BLaER1 (cell line): ENCODE measurements around the gene SLC25A25.
"Not testable (repeated sequence)": the region's sequence is repeated elsewhere in the genome, so short reads cannot be mapped to it uniquely, and the experiment has no call there.

Experiments used
- H3K27ac ChIP-seq: shearing (Covaris generic); formaldehyde crosslinking; 2 replicates; pipeline ENCODE4 v1.8.1; 2022
- H3K27me3 ChIP-seq: shearing (Covaris generic); formaldehyde crosslinking; 2 replicates; pipeline ENCODE4 v1.8.1; 2022
- H3K36me3 ChIP-seq: shearing (Covaris generic); formaldehyde crosslinking; 2 replicates; pipeline ENCODE4 v1.8.1; 2022
- H3K4me1 ChIP-seq: shearing (Covaris generic); formaldehyde crosslinking; 2 replicates; pipeline ENCODE4 v1.8.1; 2022
- H3K4me2 ChIP-seq: shearing (Covaris generic); formaldehyde crosslinking; 2 replicates; pipeline ENCODE4 v1.8.1; 2022
- H3K4me3 ChIP-seq: shearing (Covaris generic); formaldehyde crosslinking; 2 replicates; pipeline ENCODE4 v1.8.1; 2022
- H3K9ac ChIP-seq: shearing (Covaris generic); formaldehyde crosslinking; 2 replicates; pipeline ENCODE4 v1.8.1; 2022
- H3K9me3 ChIP-seq: shearing (Covaris generic); formaldehyde crosslinking; 2 replicates; pipeline ENCODE4 v1.8.1; 2022
- H4K20me1 ChIP-seq: shearing (Covaris generic); formaldehyde crosslinking; 2 replicates; pipeline ENCODE4 v1.8.1; 2022
- Cebpa-rat ChIP-seq: shearing (Covaris generic); IDR thresholded peaks from 2 replicates; pipeline ENCODE4 v1.8.1; 2022

The SLC25A25 gene

DNA sequence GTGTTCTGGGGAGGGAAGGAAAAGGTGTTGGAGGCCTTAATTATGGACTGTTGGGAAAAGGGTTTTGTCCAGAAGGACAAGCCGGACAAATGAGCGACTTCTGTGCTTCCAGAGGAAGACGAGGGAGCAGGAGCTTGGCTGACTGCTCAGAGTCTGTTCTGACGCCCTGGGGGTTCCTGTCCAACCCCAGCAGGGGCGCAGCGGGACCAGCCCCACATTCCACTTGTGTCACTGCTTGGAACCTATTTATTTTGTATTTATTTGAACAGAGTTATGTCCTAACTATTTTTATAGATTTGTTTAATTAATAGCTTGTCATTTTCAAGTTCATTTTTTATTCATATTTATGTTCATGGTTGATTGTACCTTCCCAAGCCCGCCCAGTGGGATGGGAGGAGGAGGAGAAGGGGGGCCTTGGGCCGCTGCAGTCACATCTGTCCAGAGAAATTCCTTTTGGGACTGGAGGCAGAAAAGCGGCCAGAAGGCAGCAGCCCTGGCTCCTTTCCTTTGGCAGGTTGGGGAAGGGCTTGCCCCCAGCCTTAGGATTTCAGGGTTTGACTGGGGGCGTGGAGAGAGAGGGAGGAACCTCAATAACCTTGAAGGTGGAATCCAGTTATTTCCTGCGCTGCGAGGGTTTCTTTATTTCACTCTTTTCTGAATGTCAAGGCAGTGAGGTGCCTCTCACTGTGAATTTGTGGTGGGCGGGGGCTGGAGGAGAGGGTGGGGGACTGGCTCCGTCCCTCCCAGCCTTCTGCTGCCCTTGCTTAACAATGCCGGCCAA, 40.4 kb downstream of the SLC25A25 start:
- 0 out of 2 replicates have a peak overlapping the region, but pooled peaks have one; percentile 12 for H3K9ac ChIP-seq
- no peak overlapping the region for H3K4me3 ChIP-seq
- no peaks in the 10 kb centered on the region for H3K9me3 ChIP-seq
- peaks cover 90% of the 10 kb centered on the region for H3K36me3 ChIP-seq
- TF ChIP-seq Cebpa-rat = no peak
- H3K4me2 ChIP-seq = no peak overlapping the region
- peaks cover 22% of the 10 kb centered on the region for H4K20me1 ChIP-seq
- H3K27me3 ChIP-seq = no peaks in the 10 kb centered on the region
- no peak overlapping the region for H3K27ac ChIP-seq
- peaks cover 44% of the 10 kb centered on the region for H3K4me1 ChIP-seq

DNA sequence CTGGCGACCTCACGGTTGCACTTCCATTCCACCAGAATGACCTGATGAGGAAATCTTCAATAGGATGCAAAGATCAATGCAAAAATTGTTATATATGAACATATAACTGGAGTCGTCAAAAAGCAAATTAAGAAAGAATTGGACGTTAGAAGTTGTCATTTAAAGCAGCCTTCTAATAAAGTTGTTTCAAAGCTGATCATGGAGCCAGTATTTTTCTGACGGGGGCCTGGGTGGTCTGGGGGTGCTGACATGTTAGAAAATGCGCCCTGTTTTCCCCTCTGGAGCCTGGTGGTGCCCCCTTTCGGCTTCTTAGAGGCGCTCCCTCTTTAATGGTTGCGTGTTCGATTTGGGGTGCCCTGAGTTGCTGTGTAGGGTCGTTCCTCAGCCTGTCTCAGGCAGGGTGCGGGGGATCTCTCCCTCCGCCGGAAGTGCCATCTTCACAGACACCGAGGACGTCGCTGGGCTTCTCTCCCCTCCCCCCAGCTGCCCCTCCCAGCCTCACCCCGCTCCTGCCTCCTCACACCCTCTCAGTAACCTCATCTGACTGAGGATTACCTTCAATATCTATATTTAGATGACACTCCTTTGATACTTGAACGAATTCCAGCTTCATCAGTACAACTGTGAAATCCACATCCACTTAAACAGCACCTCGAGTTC, 41.1 kb downstream of the SLC25A25 start:
- peaks cover 91% of the 10 kb centered on the region for H3K36me3 ChIP-seq
- H3K9ac ChIP-seq = no peak overlapping the region; the same call in 1 of the 2 replicates
- H3K27me3 ChIP-seq = no peaks in the 10 kb centered on the region
- no peak overlapping the region for H3K4me2 ChIP-seq
- peaks cover 38% of the 10 kb centered on the region for H3K4me1 ChIP-seq
- peaks cover 22% of the 10 kb centered on the region for H4K20me1 ChIP-seq
- no peak overlapping the region for H3K4me3 ChIP-seq
- no peaks in the 10 kb centered on the region for H3K9me3 ChIP-seq
- H3K27ac ChIP-seq = no peak overlapping the region
- TF ChIP-seq Cebpa-rat = no peak

DNA sequence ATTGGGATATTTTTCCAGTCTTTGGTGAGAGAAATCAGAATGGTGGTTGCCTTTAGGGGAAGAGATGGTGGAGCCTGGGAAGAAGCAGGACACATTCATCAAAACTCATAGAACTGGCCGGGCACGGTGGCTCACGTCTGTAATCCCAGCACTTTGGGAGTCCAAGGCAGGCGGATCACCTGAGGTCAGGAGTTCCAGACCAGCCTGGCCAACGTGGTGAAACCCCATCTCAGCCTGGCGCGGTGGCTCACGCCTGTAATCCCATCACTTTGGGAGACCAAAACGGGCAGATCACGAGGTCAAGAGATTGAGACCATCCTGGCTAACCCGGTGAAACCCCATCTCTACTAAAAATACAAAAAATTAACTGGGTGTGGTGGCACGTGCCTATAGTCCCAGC, 43.7 kb downstream of the SLC25A25 start:
- peaks cover 20% of the 10 kb centered on the region for H4K20me1 ChIP-seq
- not testable (repeated sequence) for H3K4me2 ChIP-seq, H3K27me3 ChIP-seq, H3K27ac ChIP-seq, H3K9me3 ChIP-seq, H3K9ac ChIP-seq, H3K4me3 ChIP-seq
- peaks cover 34% of the 10 kb centered on the region; the same call in 1 of the 2 replicates for H3K4me1 ChIP-seq
- H3K36me3 ChIP-seq = peaks cover 96% of the 10 kb centered on the region

DNA sequence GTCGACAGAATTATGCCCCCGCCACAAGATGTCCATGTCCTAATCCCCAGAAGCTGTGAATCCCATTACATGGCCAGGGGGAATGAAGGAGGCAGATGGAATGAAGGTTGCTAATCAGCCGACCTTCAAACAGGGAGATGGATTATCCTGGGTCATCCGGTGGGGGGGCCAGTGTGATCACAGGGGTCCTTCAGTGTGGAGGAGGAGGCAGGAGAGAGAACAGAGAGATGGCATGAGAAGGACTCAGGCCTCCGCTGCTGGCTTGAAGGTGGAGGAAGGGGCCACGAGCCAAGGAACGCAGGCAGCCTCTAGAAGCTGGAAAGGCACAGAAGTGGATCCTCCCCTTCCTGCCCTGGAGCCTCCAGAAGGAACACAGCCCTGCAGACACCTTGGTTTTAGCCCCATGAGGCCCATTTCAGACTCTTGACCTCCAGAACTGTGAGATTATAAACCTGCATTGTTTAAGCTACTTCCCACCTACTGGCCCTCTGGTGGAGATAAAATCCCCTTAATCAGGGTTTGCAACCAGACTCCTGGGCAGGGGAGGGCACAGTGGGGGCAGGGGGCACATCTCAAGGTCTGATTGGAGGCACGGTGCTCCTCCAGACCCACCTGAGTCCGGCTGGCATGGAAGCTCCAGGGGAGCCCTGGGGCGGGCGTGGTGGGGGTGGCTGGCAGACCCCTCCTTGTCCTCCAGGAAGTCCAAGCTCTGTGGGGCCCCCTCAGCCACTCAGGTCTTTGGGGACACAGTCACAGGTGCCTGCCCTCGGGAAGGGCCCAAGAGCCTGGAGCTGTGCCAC, 45.7 kb downstream of the SLC25A25 start:
- Histone ChIP-seq H3K27me3 (no peaks in the 10 kb centered on the region), H3K4me3 (no peak overlapping the region), H3K4me2 (no peak overlapping the region), H3K36me3 (peaks cover 76% of the 10 kb centered on the region), H3K4me1 (peaks cover 41% of the 10 kb centered on the region), H3K9ac (no peak overlapping the region), H3K9me3 (no peaks in the 10 kb centered on the region), H3K27ac (no peak overlapping the region), H4K20me1 (no peaks in the 10 kb centered on the region; the same call in 1 of the 2 replicates)
- no peak for TF ChIP-seq Cebpa-rat

DNA sequence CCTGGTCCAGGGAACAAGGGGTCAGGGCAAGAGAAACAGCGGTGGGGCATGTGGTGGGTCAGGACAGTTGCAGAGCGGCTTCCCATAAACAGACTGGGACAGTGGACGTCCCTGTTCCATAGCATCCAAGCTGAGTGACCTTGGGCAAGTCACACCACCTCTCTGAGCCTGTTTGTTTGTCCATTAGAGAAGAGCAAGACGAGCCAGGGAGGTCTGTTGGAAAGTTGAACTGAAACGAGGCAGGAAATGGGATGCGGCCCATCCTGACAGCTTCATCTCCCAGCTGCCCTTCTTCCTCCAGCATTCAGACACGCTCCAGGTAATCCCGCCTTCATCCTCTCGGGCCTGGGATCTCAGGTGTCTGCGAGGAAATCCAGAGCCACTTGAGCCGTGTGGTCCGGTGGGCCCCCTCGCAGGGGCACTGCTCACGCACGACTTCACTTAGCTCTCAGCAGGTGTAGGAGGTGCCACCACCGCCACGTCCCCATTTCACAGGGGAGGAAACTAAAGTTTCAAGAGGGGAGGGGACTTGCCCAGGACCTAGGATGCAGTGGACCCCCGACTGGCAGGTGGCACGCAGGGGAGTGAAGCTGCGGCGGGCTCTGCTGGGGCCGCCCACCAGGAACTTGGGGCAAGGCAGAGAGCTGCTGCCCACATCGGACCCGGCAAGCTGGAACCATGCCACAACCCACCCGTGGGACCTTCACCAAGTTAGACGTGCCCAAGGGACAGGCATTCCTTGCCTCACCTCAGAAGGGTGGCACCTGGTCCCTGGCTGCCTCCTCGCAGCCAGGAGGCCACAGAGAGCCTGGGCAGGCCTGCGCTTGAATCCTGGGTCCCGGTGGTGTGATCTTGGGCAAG, 46.5 kb downstream of the SLC25A25 start:
- H3K27ac ChIP-seq = no peak overlapping the region
- no peaks in the 10 kb centered on the region for H3K27me3 ChIP-seq
- H4K20me1 ChIP-seq = peaks cover 6% of the 10 kb centered on the region
- no peaks in the 10 kb centered on the region for H3K9me3 ChIP-seq
- H3K9ac ChIP-seq = no peak overlapping the region
- H3K4me1 ChIP-seq = peaks cover 48% of the 10 kb centered on the region
- H3K4me2 ChIP-seq = no peak overlapping the region
- no peak for TF ChIP-seq Cebpa-rat
- H3K4me3 ChIP-seq = no peak overlapping the region
- peaks cover 70% of the 10 kb centered on the region for H3K36me3 ChIP-seq

DNA sequence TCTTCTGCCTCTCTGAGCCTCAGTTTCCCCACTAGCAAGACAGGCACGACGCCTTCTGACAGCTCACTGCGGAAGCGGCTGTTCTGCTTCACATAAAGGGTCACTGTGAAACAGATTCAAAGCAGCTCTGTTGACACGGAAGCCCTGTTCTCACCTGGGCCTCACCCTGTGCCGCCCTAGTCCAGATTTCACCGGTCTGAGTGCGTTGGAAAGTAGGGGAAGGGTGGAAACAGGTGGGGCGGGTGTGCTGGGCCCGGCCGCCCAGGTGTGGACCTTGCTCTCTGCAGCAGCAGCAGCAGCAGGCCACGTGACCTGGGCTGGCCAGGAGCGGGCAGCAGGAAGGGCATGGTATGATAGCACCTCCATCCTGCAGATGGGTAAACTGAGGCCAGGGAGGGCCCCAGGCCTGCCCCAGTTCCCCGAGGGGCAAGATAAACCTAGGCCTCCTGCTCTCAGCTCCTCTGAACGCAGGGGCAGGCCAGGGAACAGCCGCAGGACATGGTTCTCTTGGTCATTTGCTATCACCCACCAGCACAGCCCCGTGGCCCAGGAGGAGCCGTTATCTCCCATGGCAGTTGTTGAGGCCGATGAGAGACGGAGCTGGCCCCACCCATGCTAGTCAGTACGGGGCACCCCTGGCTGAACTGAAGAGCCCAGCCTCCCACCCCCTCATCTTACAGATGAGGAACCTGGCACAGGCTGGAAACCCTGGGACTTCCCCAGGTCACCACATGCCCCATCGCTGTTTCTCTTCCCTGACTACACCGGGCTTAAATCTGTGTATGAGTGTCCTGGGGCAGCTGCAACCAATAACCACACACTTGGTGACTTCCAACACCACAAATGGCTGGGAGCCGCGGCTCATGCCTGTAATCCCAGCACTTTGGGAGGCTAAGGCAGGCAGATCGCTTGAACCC, 47.4 kb downstream of the SLC25A25 start:
- Histone ChIP-seq H3K27me3 (no peaks in the 10 kb centered on the region), H3K36me3 (peaks cover 70% of the 10 kb centered on the region), H3K4me1 (peaks cover 44% of the 10 kb centered on the region), H3K9ac (no peak overlapping the region), H3K4me2 (no peak overlapping the region), H3K9me3 (no peaks in the 10 kb centered on the region), H3K27ac (no peak overlapping the region), H4K20me1 (peaks cover 15% of the 10 kb centered on the region), H3K4me3 (no peak overlapping the region)
- TF ChIP-seq Cebpa-rat = no peak

DNA sequence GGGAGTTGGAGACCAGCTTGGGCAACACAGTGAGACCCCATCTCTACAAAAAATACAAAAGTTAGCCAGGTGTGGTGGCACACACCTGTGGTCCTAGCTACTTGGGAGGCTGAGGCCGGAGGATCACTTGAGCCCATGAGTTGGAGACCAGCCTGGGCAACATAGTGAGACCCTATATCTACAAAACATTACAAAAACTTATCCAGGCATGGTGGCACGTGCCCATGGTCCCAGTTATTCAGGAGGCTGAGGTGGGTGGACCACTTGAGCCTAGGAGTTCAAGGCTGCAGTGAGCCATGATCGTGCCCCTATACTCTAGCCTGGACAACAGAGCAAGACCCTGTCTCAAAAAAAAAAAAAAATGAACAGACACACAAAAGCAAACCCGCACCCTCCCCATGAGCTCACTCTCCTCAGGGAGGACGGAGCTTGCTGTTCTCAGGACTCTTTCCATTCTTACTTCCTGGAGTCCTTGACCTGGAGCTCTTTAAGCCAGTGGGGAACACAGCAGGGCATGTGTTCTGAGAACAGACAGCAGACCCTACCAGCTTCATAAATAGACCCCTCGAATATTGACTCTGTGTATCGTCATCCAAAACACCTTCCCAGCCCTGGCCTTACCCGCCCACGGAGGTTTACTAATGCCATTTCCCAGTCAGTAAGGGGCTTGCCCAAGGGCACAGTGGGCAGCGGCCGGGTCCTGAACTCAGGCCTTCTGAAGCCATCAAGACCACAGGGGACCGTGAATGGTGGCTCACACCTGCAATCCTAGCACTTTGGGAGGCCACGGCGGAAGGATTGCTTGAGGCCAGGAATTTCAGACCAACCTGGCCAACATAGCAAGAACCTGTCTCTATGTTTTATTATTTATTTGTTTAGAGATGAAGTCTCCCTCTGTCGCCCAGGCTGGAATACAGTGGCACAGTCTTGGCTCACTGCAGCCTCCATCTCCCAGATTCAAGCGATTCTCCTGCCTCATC, 48.4 kb downstream of the SLC25A25 start:
- Histone ChIP-seq H3K4me3 (no peak overlapping the region), H3K9me3 (no peaks in the 10 kb centered on the region), H3K4me2 (no peak overlapping the region), H3K4me1 (peaks cover 46% of the 10 kb centered on the region), H3K36me3 (peaks cover 70% of the 10 kb centered on the region), H3K27ac (no peak overlapping the region), H3K27me3 (no peaks in the 10 kb centered on the region), H3K9ac (no peak overlapping the region), H4K20me1 (peaks cover 24% of the 10 kb centered on the region)
- TF ChIP-seq Cebpa-rat = no peak
